Stimulated activated naive CD8-positive, alpha-beta T cell treated with anti-CD3 and anti-CD28 coated beads, Interleukin-15, Interleukin-2, amounts not matched to agents 100 ng/mL and 50 ng/mL, for 24 hours (primary cell): ENCODE data around the gene STK11.

Experiments used
- H3K27ac Mint-ChIP-seq: one replicate; pipeline ENCODE4 v1.8.0; 2021; ENCODE audit warnings: mild to moderate bottlenecking, mixed read lengths
- H3K27me3 Mint-ChIP-seq: one replicate; pipeline ENCODE4 v1.8.0; 2021; ENCODE audit warnings: mixed read lengths
- H3K36me3 Mint-ChIP-seq: one replicate; pipeline ENCODE4 v1.8.0; 2021; ENCODE audit warnings: low read depth, mixed read lengths
- H3K4me1 Mint-ChIP-seq: one replicate; pipeline ENCODE4 v1.8.0; 2021; ENCODE audit warnings: low read depth, mixed read lengths
- H3K4me3 Mint-ChIP-seq: one replicate; pipeline ENCODE4 v1.8.0; 2021; ENCODE audit warnings: mild to moderate bottlenecking, mixed read lengths
- H3K9me3 Mint-ChIP-seq: one replicate; pipeline ENCODE4 v1.8.0; 2021; ENCODE audit warnings: mixed read lengths

STK11 gene

GRCh38 chr19:1234051-1234954 lies 28.7 kb downstream of the STK11 start:
- Mint-ChIP-seq H3K4me3 (no peak overlapping the region), H3K27ac (no peak overlapping the region), H3K36me3 (no peaks in the 10 kb centered on the region), H3K27me3 (peaks cover 8% of the 10 kb centered on the region), H3K4me1 (peaks cover 8% of the 10 kb centered on the region), H3K9me3 (no peaks in the 10 kb centered on the region)

DNA sequence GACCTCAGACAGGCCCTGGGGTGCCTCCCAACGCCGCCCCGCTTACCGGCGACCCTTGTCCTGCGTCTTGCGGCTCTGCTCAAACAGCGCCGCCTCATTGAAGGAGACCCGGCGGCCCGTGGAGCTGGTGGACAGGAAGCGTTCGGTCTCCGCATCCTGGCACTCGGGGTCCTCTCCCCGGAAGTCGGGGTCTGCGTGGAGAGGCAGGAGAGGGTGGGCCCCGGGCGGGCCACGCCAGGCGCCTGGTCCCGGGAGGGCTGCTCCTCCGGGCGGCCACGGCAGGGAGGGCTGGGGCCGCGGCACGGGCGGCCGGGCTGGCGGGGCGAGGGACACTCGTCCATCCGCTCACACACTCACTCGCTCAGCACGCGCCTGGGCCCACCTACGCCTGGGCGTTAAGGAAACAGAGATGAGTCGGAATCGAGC lies 29.4 kb downstream of the STK11 start:
- Mint-ChIP-seq H3K9me3 (no peaks in the 10 kb centered on the region), H3K27ac (no peak overlapping the region), H3K36me3 (no peaks in the 10 kb centered on the region), H3K27me3 (peaks cover 8% of the 10 kb centered on the region), H3K4me1 (peaks cover 8% of the 10 kb centered on the region), H3K4me3 (no peak overlapping the region)

- Mint-ChIP-seq H3K27ac (no peak overlapping the region), H3K4me1 (peaks cover 11% of the 10 kb centered on the region), H3K36me3 (no peaks in the 10 kb centered on the region), H3K27me3 (peaks cover 8% of the 10 kb centered on the region), H3K4me3 (no peak overlapping the region), H3K9me3 (no peaks in the 10 kb centered on the region)
Measured at GRCh38 chr19:1235625-1236538, 30.3 kb downstream of the STK11 start.

GRCh38 chr19:1236576-1236975 lies 31.0 kb downstream of the STK11 start:
- no peaks in the 10 kb centered on the region for H3K9me3 Mint-ChIP-seq
- H3K27me3 Mint-ChIP-seq: peaks cover 8% of the 10 kb centered on the region
- H3K36me3 Mint-ChIP-seq: no peaks in the 10 kb centered on the region
- no peak overlapping the region for H3K27ac Mint-ChIP-seq
- peaks cover 18% of the 10 kb centered on the region for H3K4me1 Mint-ChIP-seq
- no peak overlapping the region for H3K4me3 Mint-ChIP-seq

DNA sequence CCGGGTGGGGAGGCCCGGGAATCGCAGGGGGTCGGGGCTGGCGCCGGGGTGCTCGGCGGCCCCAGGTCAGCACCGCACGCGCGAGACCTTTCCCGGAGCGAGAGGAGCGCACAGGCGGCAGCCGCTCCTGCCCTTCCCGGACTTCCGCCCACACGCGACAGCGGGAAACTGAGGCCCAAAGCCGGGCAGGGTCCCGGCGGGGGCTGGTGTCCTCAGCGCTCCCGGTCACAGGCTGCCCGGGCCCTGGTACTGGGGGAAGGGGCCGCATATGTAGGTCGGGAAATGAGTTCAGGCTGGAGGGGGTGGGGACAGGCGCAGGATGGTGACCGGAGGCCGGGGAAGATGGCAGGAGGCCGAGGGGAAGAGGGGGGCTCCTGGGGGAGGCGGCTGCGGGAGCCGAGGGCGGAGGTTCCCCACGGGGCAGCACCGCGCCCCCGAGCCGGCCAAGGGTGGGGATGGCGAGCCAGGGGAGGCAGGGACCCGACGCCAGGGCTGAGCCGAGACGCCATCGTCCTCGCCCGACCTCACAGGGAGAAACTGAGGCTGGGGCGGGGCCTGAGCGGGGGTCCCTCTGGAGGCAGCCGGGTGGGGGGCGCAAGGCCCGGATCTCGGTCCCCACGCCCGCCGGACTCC lies 31.6 kb downstream of the STK11 start:
- Mint-ChIP-seq H3K27ac (no peak overlapping the region), H3K4me3 (peak overlapping the region; percentile 30), H3K36me3 (no peaks in the 10 kb centered on the region), H3K4me1 (peaks cover 18% of the 10 kb centered on the region), H3K27me3 (peaks cover 8% of the 10 kb centered on the region), H3K9me3 (no peaks in the 10 kb centered on the region)

GRCh38 chr19:1237754-1238368 lies 32.3 kb downstream of the STK11 start, which contains the start of gene CBARP:
Gene CBARP, minus strand, starts transcription at chr19:1238005. Its CDS starts 1,905 bp downstream, at chr19:1236100.
- H3K4me1 Mint-ChIP-seq: peaks cover 25% of the 10 kb centered on the region
- peak within 1 kb of the TSS; percentile 55 for H3K27ac Mint-ChIP-seq
- peaks cover 8% of the 10 kb centered on the region for H3K27me3 Mint-ChIP-seq
- H3K9me3 Mint-ChIP-seq: no peaks in the 10 kb centered on the region
- peak within 1 kb of the TSS; percentile 74 for H3K4me3 Mint-ChIP-seq
- no peaks in the 10 kb centered on the region for H3K36me3 Mint-ChIP-seq

- H3K36me3 Mint-ChIP-seq: no peaks in the 10 kb centered on the region
- H3K27ac Mint-ChIP-seq: peak overlapping the region; percentile 55
- H3K4me1 Mint-ChIP-seq: peaks cover 33% of the 10 kb centered on the region
- peaks cover 8% of the 10 kb centered on the region for H3K27me3 Mint-ChIP-seq
- peak overlapping the region; percentile 74 for H3K4me3 Mint-ChIP-seq
- H3K9me3 Mint-ChIP-seq: no peaks in the 10 kb centered on the region
Measured at GRCh38 chr19:1238369-1239303, 33.1 kb downstream of the STK11 start.

GRCh38 chr19:1239420-1239795 lies 33.8 kb downstream of the STK11 start:
- H3K27ac Mint-ChIP-seq: no peak overlapping the region
- peak overlapping the region; percentile 74 for H3K4me3 Mint-ChIP-seq
- H3K36me3 Mint-ChIP-seq: no peaks in the 10 kb centered on the region
- H3K27me3 Mint-ChIP-seq: peaks cover 8% of the 10 kb centered on the region
- H3K4me1 Mint-ChIP-seq: peaks cover 36% of the 10 kb centered on the region
- no peaks in the 10 kb centered on the region for H3K9me3 Mint-ChIP-seq

- H3K27ac Mint-ChIP-seq: no peak overlapping the region
- no peaks in the 10 kb centered on the region for H3K36me3 Mint-ChIP-seq
- peaks cover 40% of the 10 kb centered on the region for H3K4me1 Mint-ChIP-seq
- H3K9me3 Mint-ChIP-seq: no peaks in the 10 kb centered on the region
- H3K27me3 Mint-ChIP-seq: peaks cover 8% of the 10 kb centered on the region
- peak overlapping the region; percentile 37 for H3K4me3 Mint-ChIP-seq
Measured at GRCh38 chr19:1239796-1240737, 34.5 kb downstream of the STK11 start.

DNA sequence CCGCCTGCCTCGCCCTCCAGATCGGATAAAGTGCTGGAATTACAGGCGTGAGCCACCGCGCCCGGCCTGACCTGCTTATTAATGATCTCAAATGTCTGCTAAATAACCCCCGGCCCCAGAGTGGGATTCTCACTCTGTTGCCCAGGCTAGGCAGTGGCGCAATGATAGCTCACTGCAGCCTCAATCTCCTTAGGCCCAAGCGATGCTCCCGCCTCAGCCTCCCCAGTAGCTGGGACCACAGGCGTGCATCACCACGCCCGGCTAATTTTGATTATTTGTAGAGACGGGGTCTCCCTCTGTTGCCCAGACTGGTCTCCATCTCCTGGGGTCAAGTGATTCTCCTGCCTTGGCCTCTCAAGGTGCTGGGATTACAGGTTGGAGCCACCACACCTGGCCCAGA lies 35.3 kb downstream of the STK11 start:
- Mint-ChIP-seq H3K36me3 (no peaks in the 10 kb centered on the region), H3K4me1 (peaks cover 40% of the 10 kb centered on the region), H3K27me3 (peaks cover 8% of the 10 kb centered on the region), H3K27ac (peak overlapping the region; percentile 21), H3K9me3 (no peaks in the 10 kb centered on the region), H3K4me3 (peak overlapping the region; percentile 83)

DNA sequence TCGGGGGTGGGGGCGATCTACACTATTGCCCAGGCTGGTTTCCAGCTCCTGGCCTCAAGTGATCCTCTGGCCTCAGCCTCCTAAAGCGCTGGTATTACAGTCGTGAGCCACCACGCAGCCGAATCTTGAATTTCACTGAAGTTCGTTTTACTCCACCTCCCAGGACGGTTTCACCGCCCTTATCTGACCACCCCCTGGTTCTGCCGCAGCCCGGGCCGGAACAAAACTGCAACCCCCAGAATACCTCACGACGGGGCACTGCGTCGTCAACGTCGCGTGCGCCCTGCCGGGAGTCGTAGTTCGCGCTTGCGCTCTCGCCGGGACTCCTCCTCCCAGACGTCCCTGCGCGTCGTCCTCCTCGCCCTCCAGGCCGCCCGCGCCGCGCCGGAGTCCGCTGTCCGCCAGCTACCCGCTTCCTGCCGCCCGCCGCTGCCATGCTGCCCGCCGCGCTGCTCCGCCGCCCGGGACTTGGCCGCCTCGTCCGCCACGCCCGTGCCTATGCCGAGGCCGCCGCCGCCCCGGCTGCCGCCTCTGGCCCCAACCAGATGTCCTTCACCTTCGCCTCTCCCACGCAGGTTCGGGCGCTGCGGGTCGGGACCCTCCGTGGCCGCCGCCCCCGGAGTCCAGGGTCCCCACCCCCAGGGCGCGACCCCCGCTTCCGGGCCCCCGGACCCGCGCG lies 36.0 kb downstream of the STK11 start, which contains the start of gene ATP5F1D:
ATP5F1D (plus strand) TSS at position 335 of the 679 bp plus-strand sequence; CDS start at position 435, 100 bp downstream.
- H3K27me3 Mint-ChIP-seq: peaks cover 8% of the 10 kb centered on the region
- H3K27ac Mint-ChIP-seq: peak within 1 kb of the TSS; percentile 92
- peak within 1 kb of the TSS; percentile 88 for H3K4me3 Mint-ChIP-seq
- no peaks in the 10 kb centered on the region for H3K36me3 Mint-ChIP-seq
- H3K9me3 Mint-ChIP-seq: no peaks in the 10 kb centered on the region
- peaks cover 40% of the 10 kb centered on the region for H3K4me1 Mint-ChIP-seq
